Middle frontal gyrus (tissue), 1 donor: Measurements from ENCODE around the gene SLC7A1.

ENCODE experiments used
- DNase-seq: peaks from one replicate; pipeline ENCODE4 v3.0.0-alpha.2; 2015; ENCODE audit warnings: low spot score; ENCODE audit errors: extremely low spot score

SLC7A1 gene

DNA sequence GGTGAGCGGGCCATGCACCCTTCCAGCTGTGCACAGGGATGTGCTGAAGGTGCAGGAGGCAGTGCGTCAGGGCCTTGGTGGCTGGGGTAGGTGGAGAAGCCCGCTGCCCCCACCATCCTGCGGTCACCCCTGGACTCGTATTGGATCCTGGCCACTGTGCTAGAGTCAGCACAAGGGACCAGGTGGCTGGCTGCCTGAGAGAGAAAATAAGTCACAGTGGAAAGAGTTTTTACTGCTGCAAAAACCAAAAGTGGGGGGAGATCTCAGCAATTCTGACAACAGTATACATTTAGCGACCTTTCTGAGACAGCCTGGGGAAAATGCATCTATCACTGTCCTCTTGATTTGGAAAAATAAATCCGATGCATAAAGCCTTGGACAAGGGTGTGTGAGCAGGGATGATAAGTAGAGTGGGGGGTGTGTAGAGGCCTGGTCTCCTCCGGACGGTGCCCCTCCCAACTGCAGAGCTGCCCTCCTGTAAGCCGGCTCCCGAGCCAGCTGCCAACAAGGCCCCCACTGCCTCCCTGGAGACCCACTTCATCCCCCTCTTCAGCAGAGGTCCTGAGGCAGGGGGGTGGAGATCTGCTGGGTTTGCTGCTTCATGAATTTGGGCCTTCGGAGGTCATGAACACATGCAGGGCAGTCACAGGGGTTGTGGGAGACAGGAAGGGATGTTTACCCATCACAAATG, 84.2 kb downstream of the SLC7A1 start:
- no peak for DNase-seq

DNA sequence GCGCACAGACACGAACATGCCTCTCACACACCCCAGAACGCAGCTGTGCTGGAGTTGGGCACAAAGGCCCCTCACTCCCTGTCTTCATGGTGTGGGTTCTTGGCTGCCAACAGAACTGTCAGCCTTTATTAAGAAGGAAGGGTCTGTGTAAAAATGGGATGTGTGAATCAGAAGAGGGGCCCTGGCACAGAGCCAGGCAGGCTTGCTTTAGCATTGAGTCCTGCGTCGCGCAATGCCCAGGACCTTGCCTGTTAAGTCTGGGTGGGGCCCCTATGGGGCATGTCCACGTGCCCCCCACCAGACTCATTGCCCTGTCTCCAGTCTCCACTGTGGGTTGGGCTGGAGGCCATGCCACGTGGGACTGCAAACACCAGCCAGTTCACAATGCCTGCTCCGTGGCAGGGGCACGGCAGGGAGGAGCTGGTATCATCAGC, 84.8 kb downstream of the SLC7A1 start:
- no peak for DNase-seq

DNA sequence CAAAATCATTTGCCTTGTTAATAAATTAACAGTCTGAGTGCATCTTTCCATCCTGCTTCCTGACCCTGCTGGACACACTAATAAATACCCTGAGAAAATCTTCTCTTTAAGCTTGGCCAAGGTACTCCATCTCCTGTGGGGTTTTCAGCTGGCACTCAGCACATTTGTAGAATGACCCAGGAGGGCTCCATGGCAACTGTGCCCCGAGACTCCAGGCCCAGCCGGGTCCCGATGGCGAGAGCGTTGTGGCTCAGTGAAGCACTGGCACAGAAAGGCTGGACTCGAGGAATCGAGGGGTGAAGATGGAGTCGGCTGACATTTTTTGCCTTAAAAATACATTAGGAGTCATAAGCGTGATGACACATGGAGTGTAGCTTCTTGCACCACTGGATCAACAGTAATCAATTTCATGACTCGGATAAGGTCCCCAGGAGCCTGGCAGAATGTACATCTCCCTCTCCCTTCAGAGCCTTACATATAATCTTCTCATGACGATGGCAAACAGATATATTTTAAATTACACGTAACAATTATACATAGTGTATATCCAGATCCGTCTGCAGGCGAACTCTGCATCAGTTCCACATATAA, 85.4 kb downstream of the SLC7A1 start:
- DNase-seq: no peak

GRCh38 chr13:29508876-29509252, 86.6 kb downstream of the SLC7A1 start:
- no peak for DNase-seq

- peak; percentile 68 for DNase-seq
Observed at GRCh38 chr13:29508130-29508875, 87.2 kb downstream of the SLC7A1 start.

GRCh38 chr13:29507356-29507755, 88.1 kb downstream of the SLC7A1 start:
- no peak for DNase-seq

GRCh38 chr13:29505950-29506349, 89.5 kb downstream of the SLC7A1 start:
- no peak for DNase-seq

GRCh38 chr13:29505511-29505910, 90.0 kb downstream of the SLC7A1 start:
- DNase-seq: no peak

DNA sequence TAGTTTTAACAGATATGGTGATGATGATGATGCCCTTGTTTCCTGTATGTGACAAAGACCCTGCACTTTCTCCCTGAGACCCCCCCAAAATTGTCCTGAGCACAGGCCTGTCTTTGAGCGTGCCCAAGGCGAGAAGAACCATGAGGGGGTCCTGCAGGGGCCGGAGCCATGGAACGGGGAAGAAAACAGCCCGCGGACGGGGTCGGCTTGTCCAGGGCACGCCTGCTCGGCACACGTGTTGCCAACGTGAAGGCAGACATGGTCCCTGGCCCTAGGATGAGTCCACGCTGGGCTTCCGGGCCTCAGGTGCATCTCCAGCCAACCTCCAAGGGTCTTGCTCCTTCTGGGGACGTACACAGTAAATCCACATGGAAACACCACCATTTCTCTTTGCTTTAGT, 90.8 kb downstream of the SLC7A1 start:
- DNase-seq: no peak

- DNase-seq: no peak
Observed at GRCh38 chr13:29503041-29503837, 92.2 kb downstream of the SLC7A1 start.

DNA sequence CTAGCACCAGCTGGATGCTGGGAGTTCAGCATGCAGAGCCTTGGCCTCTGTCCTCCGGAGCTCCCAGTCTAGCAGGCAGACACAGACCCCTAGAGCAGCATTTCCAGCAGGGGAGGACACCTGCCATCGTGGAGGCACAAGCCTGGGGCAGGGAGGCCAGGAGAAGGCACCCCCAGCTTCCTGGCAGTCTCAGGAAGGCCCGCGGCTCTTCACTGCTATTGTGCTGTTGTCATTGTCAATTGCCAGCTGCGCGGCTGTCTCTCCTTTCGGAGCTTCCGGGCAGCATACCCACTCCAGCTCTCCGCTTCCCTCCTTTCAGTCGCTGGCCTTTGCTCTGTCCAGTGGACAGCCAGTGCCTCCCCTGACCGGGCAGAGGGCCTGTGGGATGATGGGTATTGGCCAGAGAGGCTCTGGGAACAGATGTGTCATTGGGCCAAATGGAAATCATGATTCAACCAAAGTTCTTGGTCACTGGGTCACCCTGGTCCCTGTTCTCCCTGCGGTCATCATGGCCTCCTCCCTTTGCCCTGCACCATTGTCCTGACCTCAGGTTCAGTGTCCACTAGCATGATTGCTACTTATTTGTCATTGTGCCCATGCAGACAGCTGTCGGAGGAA, 93.0 kb downstream of the SLC7A1 start:
- no peak for DNase-seq

DNA sequence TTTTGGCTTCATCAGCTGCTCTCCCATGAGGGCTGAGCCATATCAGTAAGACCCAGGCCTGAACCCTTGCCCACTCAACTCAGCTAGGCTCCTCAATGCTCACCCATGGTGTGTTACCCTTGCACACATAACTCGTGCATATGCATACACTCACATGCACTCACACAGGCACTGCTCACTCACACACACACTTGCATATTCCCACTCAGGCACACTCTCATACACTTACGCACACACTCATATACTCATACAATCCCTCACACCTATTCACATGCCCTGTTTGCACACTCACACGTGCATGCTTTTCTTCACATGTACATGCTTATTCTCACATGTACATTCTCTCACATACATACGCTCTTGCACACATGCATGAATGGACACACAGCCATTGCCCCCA, 93.8 kb downstream of the SLC7A1 start:
- no peak for DNase-seq

DNA sequence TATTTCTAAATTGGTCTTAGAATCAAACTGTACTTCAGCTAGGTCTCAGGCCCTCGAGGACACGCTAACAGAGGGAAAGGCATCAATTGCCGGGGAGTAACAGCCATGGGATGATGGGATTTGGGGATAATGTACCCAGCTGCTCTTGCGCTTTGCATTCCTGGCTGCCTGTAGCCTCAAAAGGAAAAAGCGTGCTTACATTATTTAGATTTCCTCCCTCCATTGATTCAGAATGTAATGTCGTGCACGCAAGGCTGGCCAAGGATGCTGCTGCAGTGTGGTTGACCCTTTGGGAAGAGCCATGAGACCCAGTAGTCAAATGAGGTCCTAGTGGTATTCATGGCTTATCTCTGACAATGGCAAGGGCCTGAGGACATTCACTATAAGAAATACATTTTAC, 95.1 kb downstream of the SLC7A1 start:
- no peak for DNase-seq

DNA sequence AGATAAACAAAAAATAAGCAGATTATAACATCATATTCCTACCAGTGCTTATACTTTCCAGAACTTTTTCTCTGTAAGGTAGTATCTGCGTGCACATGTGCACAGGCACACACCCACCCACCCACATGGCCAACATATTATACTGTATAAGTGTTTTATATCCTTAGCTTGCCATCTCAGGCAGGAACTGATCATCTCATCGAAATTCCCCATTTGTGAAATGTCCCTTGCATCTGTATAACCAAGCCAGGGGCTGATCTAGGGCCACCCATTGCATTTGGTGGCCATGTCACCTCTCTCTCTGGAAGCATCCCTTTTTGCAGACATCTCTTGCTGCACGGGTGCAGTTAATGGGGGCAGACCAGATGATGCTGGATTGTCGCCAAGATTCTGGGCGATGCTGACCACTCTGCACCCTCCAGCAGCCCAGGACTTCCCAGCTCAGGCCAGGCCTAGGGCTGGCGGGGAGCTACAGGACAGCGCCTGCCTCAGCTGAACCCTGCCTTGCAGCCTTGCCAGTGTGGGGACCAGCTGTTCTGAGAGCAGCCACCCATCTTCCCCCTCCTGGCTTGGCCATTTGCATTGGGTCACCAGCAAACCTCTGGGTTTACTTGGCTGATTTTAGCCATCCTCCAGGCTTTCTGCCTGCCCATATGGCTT, 95.9 kb downstream of the SLC7A1 start:
- DNase-seq: no peak

DNA sequence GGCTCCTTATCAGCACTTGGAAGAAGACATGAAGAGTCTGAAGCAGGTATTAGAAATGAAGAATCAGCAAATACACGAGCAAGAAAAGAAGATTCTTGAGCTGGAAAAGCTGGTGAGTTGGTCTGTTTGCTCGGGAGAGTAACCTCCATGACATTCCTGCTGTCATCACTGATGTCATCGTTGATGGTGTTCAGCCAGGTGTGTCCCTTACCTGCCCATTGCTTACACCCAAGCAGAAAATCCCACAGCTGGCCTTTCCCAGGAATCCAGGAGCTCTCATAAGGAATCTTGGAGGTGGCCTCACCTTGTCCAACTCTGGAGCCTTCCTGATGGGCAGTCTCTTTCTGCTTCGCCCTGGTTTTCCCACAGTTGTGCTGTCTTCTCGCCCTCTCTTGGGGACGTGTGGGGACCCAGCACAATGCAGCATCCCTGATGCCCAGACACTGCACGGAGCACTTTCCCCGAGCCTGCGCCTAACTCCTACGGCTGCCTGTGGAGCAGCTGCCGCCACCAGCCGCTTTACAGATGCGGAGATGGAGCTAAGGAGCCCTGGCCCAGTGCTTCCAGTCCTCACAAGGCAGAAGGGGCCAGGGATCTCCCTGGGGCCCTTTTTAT, 97.0 kb downstream of the SLC7A1 start:
- DNase-seq: no peak

DNA sequence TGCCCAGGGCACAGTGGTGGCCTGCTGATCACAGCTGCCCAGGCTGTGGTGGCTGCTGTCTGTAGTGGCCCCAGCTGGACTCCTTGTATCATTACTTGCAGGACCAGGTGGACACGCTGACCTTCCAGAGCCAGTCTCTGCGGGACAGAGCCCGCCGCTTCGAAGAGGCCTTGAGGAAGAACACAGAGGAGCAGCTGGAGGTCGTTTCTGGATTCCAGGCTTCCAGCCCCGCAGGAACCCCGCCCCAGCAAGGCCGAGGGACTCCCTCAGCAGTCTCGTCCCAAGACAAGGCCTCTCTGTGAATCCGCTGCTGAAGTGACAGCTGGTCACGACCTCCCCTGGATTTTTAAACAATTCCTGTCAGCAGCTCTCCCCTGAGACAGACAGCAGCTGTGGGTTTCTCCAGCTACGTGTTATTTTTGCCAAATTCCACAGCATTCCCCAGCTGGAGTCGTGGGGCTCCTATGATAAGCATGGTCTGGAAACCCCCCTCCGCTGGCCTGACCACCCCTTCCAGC, 98.3 kb downstream of the SLC7A1 start:
- no peak for DNase-seq

- DNase-seq: peak; percentile 20
Observed at GRCh38 chr13:29496241-29496712, 99.2 kb downstream of the SLC7A1 start.

GRCh38 chr13:29494520-29494919, 101.0 kb downstream of the SLC7A1 start:
- no peak for DNase-seq

DNA sequence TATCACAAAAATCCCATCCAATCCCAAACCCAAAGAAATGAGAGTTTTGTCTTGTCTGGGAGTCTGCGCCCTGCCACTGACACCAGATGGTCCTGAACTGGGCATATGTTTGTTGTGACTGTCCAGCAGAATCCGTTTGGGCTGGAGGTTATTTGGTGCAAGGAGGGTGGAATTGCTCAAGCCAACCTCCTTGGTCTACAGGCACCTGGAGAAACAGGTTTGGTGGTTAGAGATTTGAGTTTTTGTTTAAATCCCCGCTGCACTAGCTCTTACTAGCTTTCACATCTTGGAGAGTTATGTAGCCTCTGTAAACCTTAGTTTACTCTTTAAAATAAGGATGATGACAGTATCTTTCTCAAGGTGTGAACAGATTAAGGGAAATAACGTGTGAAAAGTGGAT, 101.7 kb downstream of the SLC7A1 start:
- DNase-seq: no peak

- DNase-seq: no peak
Observed at GRCh38 chr13:29491248-29491647, 104.2 kb downstream of the SLC7A1 start.
